Activated CD4-positive, alpha-beta T cell treated with anti-CD3 and anti-CD28 coated beads for 24 hours (primary cell): ENCODE results near the gene PLCL1.
A peak's percentile ranks its signal among the peaks of the same experiment; 100 is the strongest.

ENCODE experiments used
- DNase-seq, 2 donors: peaks; one replicate each; pipeline ENCODE4 v3.0.0-alpha.2; 2020; ENCODE audit warnings: low read depth in 2 of 2

PLCL1 gene

DNA sequence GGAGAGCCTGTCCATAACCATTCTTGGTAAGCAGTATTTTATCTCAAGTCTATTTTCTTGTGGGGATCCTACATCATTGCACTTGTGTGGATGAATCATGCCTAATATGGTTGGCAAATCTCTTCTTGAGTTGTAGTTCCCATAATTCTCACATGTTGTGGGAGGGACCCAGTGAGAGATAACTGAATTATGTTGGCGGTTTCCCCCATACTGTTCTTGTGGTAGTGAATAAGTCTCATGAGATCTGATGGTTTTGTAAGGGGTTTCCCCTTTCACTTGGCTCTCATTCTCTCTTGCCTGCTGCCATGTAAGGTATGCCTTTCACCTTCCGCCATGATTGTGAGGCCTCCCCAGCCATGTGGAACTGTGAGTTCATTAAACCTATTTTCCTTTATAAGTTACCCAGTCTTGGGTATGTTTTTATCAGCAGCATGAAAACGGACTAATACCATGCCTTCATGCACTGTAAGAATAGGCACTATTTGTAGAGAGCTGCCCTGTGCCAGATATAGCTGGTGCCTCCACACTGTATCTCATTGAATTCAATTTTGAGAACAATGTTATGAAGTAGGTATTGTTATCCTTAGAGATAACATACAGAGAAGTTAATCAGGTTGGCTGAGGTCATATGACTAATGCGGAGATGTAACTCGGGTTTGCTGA, 148.3 kb downstream of the PLCL1 start:
- DNase-seq = peak in 1 of 2 donors; percentile 4

DNA sequence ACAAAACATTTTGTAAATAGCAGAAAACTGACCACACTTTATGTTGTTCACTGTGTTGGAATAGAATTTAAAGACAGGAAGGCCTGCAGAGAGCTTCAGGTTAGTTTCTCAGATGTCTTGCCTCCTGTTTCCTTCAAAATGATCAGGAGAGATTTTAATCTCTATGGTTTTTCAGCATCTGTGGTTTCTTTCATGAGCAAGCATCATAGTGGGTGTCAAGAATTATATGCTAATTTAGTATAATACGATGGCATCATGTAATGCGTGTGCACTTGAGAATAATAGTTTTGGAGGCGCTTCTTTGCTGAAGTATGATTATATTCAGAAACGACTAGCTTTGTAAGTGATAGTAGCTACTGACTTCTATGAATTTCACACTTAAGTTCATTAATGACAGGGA, 149.9 kb downstream of the PLCL1 start:
- DNase-seq = no peak

DNA sequence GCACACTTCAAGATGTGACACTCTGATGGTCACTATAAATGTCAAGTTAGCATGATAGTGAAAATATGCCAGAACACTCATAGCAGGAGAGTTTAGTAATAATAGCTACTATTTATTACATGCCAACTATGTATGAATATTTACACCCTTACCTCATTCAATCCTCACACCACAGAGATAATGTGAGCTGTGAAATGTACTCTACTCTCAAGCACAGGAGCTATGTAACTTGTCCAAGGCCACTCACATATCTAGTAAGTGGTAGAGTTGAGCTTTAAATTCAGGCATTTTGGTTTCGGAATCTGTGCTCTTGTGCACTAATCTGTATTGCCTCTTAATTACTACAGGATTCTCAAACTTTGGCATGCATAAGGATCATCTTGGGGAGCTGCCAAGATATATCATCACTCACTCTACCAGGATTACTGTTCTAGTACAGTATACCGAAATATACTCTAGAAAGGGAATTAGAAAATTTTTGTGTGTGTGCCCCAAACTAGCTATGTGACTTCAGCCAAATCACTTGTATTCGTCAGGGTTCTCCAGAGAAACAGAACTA, 154.3 kb downstream of the PLCL1 start:
- no peak for DNase-seq

DNA sequence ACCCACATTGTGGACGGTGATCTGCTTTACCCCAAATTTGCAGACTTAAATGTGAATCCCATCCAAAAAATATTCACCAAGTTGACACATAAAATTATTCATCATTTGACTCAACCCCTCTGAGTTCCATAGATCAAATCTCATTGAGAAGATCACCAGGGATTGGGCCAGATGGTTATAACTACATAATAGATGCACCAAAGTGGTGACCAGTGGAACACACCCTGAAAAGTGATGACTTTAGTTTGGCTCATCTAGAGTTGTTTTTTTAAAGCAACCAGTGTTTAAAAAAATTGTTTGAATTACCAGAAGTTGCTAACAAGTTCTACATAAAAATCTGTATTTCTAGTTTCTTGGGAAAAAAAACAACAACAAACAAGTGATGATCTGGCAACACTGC, 155.0 kb downstream of the PLCL1 start:
- no peak for DNase-seq

DNA sequence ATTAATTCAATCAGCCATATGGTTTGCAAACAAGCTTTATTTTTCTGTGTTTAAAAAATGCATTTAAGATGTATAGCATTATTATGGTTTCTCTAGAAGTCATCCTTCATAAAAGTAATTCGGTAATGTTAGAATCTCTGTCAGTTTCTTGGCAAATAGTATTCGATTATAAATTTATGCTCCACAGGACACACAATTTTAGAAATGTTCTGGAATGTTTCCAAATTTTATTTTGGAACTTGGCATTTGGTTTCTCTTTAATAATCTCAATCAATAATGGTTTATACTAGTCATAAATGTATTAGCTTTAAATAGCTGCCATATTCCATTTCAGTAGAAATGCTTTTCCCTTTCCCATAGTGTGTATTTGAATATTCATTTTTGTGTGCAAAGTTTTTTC, 156.4 kb downstream of the PLCL1 start:
- DNase-seq = no peak

DNA sequence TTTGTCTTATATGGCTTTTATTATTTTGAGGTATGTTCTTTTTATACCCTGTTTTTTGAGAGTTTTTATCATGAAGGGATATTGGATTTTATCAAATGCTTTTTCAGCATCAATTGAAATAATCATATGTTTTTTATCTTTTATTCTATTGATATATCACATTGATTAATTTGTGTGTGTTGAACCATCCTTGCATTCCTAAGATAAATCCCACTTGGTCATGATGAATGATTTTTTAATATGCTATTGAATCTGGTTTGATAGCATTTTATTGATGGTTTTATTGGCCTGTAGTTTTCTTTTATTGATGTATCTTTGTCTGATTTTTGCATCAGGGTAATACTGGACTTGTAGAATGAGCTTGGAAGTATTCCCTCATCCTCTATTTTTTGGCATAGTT, 160.3 kb downstream of the PLCL1 start:
- DNase-seq = no peak

DNA sequence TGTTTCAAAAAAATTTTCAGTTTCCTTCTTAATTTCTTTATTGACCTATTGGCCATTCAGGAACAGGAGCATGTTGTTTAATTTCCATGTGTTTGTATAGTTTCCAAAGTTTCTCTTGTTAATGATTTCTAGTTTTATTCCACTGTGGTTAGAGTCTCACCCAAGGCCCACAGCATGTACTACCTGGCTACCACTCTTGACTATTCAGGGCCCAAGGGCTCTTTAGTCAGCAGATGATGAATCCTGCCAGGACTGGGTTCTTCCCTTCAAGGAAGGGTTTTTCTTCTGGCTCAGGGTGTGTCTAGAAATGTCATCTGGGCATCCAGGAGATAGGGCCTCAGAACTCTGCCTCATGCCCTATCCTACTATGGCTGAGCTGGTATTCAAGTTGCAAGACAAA, 161.4 kb downstream of the PLCL1 start:
- no peak for DNase-seq

DNA sequence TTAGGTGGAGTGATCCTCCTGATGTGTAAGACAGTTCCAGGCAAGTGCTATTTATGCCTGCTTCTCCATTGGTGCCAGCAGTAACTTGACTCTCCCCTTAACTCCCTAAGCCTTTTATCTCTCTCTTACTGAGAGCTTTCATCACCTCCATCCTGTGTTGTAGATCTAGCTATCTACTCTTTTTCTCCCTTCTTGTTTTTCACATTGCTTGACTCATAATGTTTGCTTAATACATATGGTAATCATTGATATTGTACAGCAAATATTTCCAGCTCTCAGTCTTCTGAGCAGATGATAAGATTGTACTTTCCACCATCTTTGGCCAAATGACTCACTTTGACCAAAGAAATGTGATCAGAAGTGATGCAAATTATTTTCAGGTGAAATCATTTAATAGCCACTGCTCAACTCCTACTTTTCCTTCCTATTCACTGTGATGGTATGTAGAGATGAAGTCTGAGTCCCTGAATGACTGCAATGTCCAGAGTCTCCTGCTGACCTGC, 165.0 kb downstream of the PLCL1 start:
- DNase-seq = no peak

DNA sequence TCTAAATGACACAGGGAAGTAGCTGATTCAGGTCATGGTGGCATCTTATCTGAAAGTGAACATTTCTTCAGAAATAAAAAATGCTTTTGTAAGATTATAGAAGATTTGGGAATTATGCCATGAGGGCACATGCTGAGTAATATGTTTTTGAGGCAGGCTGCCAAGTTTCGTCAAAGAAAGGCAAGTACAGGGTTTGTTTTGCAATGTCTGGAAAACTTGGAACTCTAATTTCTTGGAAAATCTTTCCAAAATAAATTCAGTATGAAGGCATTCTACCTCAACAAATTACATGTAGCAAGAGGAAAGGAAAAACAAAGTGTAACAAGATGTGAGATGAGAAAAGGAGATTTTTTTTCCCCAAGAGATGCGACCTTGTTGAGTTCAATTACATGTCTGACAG, 167.7 kb downstream of the PLCL1 start:
- no peak for DNase-seq

DNA sequence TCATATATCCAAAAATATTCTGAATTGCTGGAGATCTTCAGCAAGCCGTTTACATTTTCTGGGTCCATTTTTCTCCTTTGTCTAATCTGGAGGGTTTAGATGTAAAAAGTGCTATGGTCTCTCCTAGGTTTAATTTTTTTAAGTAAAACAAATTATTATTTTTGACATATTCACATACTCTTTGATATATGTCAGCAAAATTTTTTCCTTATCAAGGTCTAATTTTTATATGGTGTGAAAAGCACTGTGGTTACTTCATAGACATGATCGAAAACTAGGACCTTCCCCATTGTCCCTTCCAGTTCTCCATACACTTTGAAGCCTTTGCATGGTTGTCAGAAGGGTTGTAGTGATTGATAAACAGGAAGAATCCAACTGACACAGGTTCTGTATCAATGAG, 168.2 kb downstream of the PLCL1 start:
- no peak for DNase-seq

DNA sequence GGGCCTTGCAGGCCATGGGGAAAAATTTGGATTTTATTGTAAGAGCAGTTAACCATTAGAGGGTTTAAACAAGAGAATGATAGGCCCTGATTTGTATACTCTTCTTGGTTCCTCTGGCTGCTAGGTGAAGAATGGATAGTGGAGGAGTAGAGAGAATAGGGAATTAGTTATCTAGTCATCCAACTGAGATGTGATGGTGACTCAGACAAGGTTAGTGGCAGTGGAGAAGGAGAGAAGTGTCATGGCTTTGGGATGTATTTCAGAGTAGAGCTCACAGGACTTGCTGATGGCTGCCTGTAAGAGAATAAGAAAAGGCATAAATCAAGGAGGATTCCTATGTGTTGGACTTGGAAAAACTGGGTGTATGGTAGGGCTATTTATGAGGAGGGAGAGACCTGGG, 169.4 kb downstream of the PLCL1 start:
- DNase-seq = no peak

DNA sequence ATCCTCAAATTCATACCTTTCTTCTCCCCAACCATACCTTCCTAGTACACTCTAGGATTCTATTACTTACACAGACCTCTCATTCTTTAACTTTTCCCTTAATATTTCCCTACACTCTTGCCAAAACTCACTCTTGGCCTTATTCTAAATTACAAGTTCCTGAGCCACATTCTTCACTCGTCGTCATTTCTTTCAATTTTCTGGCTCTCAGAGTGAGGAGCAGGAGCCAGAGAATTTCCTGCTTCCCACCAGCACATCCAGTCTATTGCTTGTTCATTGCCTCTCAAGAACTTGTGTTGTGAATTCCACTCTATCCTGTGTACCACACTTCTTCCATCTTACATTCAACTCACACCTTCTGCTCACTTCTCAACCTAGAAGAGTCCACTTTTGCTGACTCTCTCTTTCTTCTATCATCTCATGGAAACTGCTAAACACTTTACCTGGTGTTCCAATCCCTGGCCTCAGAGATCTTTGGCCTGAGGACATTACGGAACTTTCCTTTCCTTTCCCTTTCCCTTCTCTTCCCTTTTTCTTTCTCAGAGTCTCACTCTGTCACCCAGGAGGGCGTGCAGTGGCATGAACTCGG, 171.6 kb downstream of the PLCL1 start:
- no peak for DNase-seq

DNA sequence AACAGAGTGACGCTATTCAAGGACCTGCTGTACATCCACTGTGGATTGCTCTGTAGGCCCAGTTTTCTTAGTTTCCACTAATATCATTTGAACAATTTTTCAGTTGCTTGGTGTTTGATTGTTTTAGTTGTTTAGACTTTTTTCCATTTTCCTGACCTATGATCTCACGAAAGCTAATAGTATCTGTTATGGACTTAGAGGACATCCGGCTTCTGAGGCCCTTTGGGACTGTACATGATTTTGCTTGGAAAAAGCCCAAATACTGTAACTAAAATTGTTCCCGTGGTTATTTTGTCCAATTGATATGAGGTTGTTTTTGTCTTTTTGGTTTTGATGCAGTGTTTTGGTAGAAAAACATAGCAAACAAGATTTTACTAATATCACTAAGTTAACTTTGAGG, 174.6 kb downstream of the PLCL1 start:
- no peak for DNase-seq

DNA sequence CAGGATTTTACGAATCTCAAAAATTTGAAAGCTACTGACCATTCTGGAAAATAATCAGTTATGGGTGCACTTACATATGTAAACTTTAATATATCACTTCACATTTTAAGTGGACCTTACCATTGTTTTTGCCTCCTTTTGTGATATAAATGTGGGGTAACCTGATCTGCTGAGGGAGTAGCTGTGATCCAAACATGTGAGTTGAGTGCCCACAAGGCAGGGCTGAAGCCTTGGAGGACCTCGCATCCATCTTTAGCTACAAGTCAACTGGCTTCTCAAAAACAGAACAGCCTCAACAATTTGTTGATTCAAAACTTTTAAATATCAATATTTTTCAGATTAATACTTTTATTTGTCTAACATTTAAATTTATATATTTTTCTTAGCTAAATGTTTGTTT, 178.2 kb downstream of the PLCL1 start:
- no peak for DNase-seq

DNA sequence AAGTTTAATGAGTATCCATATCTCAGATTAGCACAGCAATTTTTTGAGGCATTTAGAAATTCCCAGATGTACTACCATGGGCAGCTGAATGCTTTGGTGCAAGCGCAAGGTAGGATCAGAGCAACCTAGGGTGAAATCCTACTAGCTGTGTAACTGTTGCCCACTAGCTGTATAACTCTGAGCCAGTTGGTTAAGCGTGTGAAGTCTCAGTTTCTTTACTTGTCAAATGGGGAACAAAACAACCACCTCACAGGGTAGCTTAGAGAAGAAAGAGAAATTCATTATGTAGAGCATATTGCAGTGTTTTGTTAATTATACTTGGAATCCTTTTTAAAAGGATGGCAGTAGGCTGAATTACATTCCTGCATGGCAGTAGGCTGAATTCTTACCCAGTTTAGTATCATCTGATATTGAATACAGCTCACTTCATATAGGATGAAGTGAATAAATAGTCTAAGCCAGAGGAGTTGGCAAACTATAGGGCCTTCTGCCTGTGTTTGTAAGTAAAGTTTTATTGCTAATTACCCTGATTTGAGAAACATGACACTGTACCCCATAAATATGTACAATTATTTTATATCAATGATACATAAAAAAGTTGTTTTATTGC, 180.7 kb downstream of the PLCL1 start:
- no peak for DNase-seq

DNA sequence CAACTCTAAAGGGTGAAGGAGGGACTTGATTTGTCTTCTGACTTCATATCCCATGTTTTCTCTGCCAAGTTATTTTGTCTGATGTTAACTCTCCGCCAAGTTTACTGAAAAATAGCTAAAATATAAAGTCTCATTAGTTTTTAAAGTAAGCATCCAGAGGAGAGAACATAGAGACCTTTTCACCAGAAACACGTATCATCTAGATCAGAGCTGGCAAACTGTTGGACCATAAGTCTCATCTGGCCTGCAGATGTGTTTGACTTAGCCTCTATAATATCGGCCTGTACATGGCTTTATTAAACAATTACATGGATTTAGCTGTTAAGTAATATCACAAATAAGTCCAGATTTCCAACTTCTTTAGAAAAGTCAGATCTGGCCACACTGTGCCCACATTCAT, 182.6 kb downstream of the PLCL1 start:
- no peak for DNase-seq

DNA sequence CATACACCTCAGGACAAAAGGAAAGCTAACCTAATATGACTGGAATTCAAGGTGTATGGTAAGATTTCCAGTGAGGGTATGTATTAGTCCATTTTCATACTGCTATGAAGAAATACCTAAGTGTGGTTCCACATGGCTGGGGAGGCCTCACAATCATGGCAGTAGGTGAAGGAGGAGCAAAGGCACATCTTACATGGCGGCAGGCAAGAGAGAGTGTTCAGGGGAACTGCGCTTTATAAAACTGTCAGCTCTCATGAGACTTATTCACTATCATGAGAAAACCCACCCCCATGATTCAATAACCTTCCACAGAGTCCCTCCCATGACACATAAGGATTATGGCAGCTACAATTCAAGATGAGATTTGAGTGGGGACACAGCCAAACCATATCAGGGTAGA, 186.0 kb downstream of the PLCL1 start:
- DNase-seq = no peak

DNA sequence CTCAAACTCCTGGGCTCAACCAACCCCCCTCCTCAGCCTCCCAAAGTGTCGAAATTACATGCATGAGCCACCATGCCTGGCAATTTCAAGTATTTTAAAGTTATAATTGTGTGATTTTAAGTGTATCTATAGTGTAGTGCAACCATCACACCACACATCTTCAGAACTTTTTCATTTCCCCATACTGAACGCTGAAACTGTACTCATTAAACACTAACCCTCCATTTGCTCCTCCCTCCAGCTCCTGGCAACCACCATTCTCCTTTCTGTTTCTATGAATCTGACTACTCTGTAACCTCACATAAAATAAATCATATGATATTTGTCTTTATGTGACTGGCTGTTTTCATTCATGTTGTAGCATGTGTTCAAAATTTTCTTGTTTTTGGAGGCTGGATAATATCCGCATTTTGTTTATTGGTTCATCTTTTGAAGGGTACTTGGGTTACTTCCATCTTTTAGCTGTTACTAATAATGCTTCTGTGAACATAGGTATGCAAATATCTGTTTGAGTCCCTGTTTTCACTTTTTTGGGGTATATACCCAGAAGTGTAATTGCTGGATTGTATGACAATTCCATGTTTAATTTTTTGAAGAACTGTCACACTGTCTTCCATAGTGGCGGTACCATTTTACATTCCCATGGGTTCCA, 188.2 kb downstream of the PLCL1 start:
- DNase-seq = no peak

DNA sequence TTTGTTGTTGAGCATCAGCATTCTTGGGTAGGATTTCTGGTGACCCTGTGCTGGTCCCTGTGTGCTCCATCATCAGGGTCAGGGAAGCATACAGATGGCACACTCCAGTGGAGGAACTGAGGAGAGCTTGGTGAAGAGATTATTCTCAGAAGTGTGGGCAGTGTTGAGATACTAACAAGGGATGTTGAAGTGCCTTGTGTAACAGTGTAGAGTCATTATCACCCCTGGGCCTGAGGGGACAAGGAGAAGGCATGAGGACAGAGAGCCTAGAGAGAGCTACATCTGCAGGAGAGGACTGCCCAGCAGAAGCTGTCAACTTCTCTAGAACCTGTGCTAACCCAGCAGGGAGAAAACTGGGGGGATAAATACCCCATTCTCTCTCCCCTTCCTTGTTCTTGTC, 189.0 kb downstream of the PLCL1 start:
- no peak for DNase-seq

DNA sequence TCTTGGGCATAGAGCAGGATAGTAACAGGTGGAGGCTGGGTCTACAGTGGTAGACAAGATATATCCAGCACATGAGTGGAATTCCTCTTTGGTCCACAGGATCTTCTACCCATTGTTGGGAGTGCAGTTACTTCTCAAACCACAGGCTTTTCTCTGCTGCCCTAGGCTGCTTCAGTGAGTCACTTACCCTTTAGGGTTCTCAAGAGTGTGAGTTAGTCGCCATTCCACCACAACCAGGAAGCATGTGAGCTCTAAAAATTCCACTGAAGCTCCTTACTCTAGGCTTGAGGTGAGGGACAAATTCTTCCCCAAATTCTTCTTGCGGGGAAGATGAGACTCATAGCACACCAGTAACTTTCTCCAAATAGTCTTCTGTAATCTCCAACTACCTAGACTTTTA, 189.4 kb downstream of the PLCL1 start:
- no peak for DNase-seq

DNA sequence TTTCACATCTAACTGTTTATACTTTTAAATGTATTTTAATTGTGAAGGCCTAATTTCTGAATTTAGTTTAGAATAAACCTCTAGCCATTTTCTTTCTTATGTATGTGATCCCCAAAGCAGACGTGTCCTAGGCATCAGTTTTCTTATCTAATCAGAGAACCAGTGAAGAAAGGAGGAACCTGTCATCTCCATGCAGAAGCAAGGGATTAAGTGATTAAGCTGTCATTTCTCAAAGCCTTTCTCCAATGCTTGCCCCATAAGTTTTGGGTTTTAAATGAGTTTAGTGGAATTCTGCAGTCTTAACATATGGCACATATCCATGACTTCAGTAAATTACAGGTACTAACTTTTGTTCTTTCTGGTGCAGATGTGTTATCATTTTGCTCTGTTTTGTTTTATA, 190.4 kb downstream of the PLCL1 start:
- DNase-seq = no peak

DNA sequence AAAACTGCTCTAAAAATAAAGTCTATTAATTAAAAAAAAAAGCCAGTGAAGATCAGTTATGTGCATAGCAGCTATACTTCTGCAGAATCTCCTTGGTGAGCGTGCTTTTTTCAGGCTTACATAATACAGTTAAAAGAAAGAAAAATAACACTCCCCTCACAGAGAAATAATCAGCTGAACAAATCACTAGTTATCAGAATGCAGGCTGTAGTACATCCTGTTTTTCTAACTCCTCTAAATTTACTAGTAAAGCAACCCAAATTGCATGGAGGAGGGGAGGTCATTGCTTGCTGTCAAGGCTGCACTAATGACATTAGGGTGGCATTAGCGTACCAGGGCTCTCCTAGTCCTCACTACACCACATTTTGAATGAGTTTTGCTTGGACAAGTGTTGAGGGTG, 192.2 kb downstream of the PLCL1 start:
- DNase-seq = no peak

DNA sequence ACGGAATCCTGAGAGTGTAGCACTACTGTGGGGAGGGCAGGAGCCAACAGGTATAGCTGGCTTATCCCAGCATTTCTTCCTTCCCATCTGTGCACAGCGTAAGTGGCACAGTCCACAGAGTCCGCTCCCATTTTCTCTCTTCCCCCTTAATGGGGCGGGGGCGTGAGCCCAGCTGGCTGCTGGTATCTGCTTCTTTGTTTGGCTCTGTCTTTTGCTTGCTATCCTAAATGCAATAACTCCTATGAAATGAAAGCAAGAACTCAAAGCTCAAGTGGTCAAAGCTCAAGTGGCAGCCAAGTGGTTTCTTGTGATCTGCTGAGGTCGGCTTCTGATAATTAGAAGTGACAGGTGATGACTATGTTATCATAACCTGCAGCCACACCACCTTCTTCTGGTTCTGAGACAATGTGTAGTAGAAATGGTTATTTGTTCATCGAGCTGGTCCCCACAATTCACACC, 192.7 kb downstream of the PLCL1 start:
- no peak for DNase-seq
